Brain pericyte (primary cell): ENCODE data around the gene GNAT1.
"Not testable (repeated sequence)": the region's sequence is repeated elsewhere in the genome, so short reads cannot be mapped to it uniquely, and the experiment has no call there.

ENCODE experiments used
- DNase-seq: peaks from one replicate; pipeline ENCODE4 v3.0.0-alpha.2; 2012; ENCODE audit warnings: low read depth, low spot score

The GNAT1 gene

DNA sequence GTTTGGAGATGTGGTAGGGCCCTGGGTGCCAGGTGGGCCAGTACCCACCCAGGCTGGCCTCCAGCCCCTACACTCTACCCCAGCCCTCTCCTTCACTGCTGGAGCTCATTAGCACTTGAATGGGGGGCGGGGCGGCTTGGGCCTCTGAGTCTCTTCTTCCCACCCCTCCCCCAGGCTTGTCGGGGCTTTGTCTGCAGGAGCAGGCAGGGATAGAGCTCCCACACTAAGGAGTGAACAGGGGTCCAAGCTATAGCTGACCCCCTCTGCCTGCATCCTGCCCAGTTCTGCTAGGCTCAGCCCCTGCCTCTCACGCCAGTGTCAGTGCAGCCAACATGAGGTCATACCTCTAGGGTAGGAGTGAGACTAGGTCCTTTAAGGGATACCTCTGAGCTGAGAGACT is 49.8 kb downstream of the GNAT1 start:
- DNase-seq: no peak

DNA sequence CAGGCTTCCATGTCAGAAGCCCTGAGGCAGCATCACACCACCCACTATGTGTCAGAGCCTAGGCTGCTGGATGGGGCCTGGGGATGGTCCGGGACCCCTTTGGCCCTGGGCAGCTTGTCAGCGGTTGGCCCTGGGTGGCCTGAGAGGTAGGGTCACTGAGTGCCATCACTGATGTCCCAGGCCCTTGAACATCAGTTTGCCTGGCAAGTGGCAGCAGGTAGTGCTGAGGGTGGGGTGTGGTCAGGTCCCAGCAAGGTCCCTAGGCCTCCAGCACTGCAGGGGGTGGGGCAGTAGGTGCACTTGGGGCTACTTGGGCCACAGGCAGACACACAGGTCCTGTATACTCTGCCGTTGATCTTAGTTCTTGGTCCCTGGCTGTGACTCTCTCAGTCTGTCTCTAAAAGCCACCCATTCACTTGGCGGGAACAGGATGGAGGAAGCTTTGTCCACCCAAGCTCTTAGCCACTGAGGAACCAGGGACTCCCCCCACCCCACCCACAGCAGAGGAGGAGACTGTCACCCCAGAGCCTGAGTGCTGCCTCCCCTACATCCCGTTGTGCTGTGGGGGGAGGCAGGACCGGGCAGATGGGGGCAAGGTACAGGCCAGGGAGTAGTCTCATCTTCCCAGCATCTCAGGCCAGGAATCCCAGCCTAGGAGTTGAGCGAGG is 50.4 kb downstream of the GNAT1 start:
- DNase-seq: no peak

DNA sequence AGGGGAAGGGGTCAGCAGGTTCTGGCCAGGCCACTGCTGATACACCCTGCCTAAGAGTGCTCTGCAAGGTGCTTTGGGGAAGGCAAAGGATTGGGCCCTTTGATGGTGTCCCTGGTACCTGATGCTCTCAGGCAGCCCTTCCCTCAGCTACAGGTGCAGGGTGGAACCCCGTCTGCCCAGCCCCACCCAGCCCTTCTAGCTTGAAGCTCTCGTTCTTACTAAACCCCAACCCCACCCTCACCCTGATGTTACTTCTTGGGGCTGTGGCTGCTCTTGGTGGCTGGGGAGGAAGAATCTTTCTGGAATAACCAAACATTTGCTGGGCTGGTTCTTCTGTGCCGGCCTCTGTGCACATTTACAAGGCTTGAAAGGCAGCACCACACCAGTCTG is 51.0 kb downstream of the GNAT1 start:
- DNase-seq: no peak

DNA sequence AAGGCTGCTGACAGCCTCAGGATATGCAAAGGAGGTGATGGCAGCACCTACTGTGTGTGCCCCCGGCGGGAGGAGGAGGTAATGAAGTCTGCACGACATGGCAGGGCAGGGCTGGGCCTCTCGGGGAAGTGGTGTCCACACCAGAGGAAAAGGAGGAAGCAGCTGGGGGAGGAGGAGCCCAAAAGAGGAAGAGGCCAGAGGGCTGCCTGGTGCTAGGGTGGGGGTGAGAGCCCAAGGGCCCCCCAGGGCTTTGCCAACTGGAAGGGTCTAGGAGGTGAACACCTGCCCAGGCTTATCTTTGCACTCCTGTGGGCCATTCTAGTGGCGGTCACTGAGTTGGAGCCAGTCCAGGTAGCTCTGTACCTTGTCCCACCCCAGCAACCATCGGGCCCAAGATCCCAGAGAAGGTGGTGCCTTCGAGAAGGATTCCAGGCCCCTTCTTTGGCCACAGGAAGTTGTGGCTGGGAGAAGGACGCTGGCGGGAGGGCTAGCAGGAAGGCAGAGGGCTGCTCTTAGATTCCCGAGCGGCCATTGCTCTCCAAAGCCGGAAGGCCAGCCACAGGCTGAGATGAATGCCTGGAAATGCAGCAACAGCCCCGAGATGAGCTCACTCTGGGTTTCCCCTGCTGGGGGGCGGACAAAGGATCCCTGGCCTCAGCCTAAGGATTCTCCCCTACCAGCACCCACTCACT is 51.6 kb downstream of the GNAT1 start:
- DNase-seq: no peak

DNA sequence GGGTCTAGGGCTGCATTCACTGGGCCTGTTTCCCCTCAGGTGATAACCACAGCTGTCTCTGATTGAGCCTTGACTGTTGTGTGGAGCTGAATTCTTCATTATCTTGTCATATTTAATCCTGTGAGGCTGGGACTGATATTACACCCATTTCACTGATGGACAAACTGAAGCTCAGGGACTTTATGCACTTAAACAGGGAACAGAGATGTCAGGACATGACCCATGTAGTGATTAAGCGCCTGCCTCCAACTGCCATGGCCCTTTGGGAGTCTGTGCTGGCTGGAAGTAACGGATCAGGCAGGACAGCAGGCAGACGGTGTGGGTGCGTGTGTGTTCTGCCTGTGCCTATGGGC is 52.1 kb downstream of the GNAT1 start:
- DNase-seq: no peak

DNA sequence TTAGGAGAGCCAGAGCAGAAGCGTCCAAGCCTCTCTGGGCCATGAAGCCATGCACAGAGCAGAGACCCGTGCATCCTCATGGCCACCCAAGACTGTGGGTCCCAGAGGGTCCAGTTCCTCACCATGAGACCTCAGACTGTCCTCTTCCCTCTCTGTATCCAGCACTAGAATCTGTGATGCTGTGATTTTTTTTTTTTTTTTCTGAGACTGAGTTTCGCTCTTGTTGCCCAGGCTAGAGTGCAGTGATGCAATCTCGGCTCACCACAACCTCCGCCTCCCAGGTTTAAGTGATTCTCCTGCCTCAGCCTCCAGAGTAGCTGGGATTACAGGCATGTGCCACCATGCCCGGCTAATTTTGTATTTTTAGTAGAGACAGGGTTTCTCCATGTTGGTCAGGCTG is 53.4 kb downstream of the GNAT1 start:
- DNase-seq: not testable (repeated sequence)

DNA sequence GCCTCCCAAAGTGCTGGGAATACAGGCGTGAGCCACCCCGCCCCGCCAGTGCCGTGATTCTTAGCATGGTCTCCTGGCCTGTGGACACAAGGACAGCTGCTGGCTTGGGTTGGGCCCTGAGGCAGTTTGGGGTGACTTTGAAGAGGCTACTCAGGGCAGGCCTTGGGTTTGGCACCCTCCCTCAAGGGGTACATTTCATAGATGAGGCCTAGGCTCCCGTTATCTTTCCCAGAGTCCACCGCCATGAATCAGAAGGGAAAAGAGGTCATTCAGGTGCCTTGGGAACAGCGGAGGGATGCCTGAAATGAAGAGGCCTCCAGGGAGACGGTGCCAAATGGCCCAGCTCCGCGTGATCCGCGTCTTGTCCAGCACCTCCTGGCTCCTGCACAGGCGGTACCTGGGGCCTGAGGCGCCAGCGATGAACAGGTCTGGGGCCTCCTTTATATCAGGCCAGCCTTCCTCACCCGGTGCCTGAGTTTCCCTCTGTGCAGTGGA is 53.9 kb downstream of the GNAT1 start:
- no peak for DNase-seq

DNA sequence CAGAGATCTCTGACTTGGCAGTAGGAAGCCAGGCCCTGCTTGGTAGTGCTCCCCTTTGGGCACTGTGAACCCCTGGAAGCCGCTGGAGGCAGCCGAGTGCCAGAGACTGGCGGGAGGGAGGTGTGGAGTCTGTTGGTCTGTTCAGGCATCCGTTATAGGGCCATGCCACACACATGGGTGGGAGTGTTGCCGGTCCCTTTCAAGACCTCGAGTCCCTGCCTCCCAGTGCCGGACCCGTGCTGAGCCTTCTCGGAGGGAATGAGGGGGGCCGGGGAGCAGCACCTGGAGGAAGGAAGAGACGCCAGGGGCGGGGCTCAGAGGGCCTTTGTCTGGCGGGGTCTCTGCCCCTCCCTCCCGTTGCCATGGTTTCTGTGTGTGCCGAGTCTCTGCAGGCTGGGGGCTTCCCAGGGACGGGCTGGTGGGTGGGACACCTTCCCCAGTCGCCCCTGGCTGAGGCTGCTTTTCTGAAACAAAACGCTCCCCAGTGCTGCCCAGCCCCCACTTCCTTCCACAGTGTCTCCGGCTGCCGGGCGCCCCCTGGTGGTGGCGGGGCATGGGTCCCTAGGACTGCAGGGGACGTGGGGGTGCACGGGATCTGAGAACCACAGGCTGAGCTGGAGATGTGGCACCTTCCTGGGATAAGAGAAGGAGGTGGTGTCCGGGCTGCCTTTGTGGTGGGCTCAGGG is 54.6 kb downstream of the GNAT1 start:
- DNase-seq: peak; percentile 60

DNA sequence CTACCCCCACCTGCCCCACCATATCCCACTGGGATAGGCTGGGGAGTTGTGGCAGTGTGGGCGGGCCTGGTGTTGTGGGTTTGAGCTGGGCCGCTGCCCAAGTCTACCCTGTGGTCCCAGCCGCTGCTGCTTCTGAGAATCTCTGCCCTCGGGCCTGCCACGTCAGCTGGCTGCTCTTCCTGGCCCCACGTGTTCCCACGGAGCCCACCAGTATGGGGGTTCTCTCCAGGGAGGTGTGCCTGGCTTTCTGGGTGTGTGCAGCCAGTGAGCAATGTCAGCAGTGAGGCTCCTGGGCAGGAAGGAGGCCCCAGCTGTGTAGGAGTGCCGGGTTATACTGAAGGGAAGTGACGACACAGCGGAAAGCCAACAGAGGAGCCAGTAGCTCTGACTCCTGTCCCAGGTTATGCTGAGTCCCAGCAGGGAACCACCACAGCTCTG is 55.1 kb downstream of the GNAT1 start:
- peak; percentile 82 for DNase-seq
